H1 (cell line): ENCODE data around the gene KIAA0513. TPM values are rescaled to one million over a fixed set of nuclear protein-coding genes. Genes with fewer than 3 reads are reported as not detected.

Experiments used
- CHD1 ChIP-seq: IDR thresholded peaks from 2 replicates; pipeline ENCODE4 v1.6.1; 2012; ENCODE audit warnings: low read depth, low read length, improper control_type of control experiment
- FOSL1 ChIP-seq: IDR thresholded peaks from 2 replicates; pipeline ENCODE4 v1.6.1; 2011; ENCODE audit warnings: mild to moderate bottlenecking, low read depth, low read length, moderate library complexity; ENCODE audit not compliant: insufficient read depth
- YY1 ChIP-seq: IDR thresholded peaks from 2 replicates; pipeline ENCODE4 v1.6.1; 2011; ENCODE audit warnings: low read depth, mild to moderate bottlenecking, low read length
- polyA plus RNA-seq, 7 experiments: library from polyadenylated mRNA; depleted of rRNA in 3 of 7; stranded (reverse) in 5 of 7; unstranded in 2 of 7; fragments of >200 nt in 5 of 7; fragments of 200-250 nt in 2 of 7; gene quantifications; 1 replicate in 5 of 7; 2 replicates in 1 of 7; 4 replicates in 1 of 7; pipeline versions ENCODE4 v1.2.1 to v1.2.3, GENCODE V29; 2011 to 2013; ENCODE audit warnings: missing spikeins in 2 of 7, mixed read lengths in 2 of 7
- total RNA-seq: library from RNA; stranded (reverse); fragmentation: NEBNext Ultra II Directional; extraction: Animal tissue kit (Norgen Biotek cat#: 25700); gene quantifications from 2 replicates; pipeline ENCODE4 v1.2.1, GENCODE V29; 2021

Gene KIAA0513
- total and polyA plus RNA-seq, 2 of the 8 experiments (the other 6 are each of a cell fraction or from before 2014, with no cell fraction given): 2.1 to 6.1 TPM

DNA sequence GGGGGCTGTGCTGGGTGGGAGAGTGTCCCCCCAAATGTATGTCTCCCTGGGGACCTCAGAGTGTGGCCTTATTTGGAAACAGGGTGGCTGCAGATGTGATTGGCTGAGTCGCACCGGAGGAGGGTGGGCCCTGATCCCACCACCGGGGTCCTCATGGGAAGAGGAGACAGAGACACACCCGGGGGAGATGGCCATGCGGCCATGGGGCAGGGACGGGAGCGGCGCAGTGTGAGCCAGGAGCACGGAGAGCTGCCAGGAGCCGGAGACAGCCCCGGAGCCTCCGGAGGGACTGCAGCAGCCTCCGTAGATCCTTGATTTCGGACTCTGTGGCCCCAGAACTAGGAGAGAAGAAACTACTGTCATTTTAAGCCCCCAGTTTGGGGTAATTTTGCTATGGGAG lies 86.3 kb downstream of the KIAA0513 start (continued):
- TF ChIP-seq CHD1 (no peak), FOSL1 (no peak), YY1 (no peak)
- TF ChIP-seq, all 59 proteins: peak for 0
